NCI-H446 (cell line): Measurements from ENCODE around the gene CHD5.
"Not testable (repeated sequence)": the region's sequence is repeated elsewhere in the genome, so short reads cannot be mapped to it uniquely, and the experiment has no call there.

ENCODE experiments used
- DNase-seq, 2 experiments: peaks; one replicate each; lab custom pipeline; 2025; lab: John Stamatoyannopoulos, UW

The CHD5 gene

GRCh38 chr1:6084781-6085495, 95.2 kb downstream of the CHD5 start:
- no peak for DNase-seq

GRCh38 chr1:6083801-6084446, 96.2 kb downstream of the CHD5 start:
- peak; percentile 51 to 85 for DNase-seq

- DNase-seq, result no peak
Measured at GRCh38 chr1:6083385-6083784, 96.7 kb downstream of the CHD5 start.

GRCh38 chr1:6082430-6082971, 97.6 kb downstream of the CHD5 start:
- DNase-seq, result peak; percentile 57 to 83

- DNase-seq, result no peak
Measured at GRCh38 chr1:6081901-6082300, 98.2 kb downstream of the CHD5 start.

- DNase-seq, result peak; percentile 35 to 65
Measured at GRCh38 chr1:6080469-6080868, 99.7 kb downstream of the CHD5 start.

GRCh38 chr1:6077919-6078318, 102.2 kb downstream of the CHD5 start:
- no peak for DNase-seq

GRCh38 chr1:6077506-6077905, 102.6 kb downstream of the CHD5 start:
- DNase-seq, result no peak

GRCh38 chr1:6077061-6077460, 103.1 kb downstream of the CHD5 start:
- DNase-seq, result not testable (repeated sequence)

GRCh38 chr1:6075748-6076147, 104.4 kb downstream of the CHD5 start:
- DNase-seq, result no peak

- DNase-seq, result no peak
Measured at GRCh38 chr1:6074192-6074901, 105.8 kb downstream of the CHD5 start.

- DNase-seq, result no peak
Measured at GRCh38 chr1:6073480-6074053, 106.6 kb downstream of the CHD5 start.

- no peak for DNase-seq
Measured at GRCh38 chr1:6072774-6073479, 107.2 kb downstream of the CHD5 start.

- no peak for DNase-seq
Measured at GRCh38 chr1:6071219-6071618, 108.9 kb downstream of the CHD5 start.

- DNase-seq, result no peak
Measured at GRCh38 chr1:6070450-6070974, 109.6 kb downstream of the CHD5 start.

- DNase-seq, result no peak
Measured at GRCh38 chr1:6069573-6069972, 110.5 kb downstream of the CHD5 start.

GRCh38 chr1:6068932-6069331, 111.2 kb downstream of the CHD5 start:
- no peak for DNase-seq

GRCh38 chr1:6068073-6068472, 112.0 kb downstream of the CHD5 start:
- DNase-seq, result no peak

- no peak for DNase-seq
Measured at GRCh38 chr1:6066680-6067079, 113.4 kb downstream of the CHD5 start.

GRCh38 chr1:6065093-6065858, 114.8 kb downstream of the CHD5 start:
- no peak for DNase-seq
